B cell (primary cell): ENCODE data around the gene TSGA10. TPM values are rescaled to one million over a fixed set of nuclear protein-coding genes. Genes with fewer than 3 reads are reported as not detected.

Experiments used
- ATAC-seq: fragments of 200-7000 bp; cut with Tn5 transposase; one replicate; pipeline ENCODE4 v1.10.0; 2021; ENCODE audit warnings: low read depth, mild to moderate bottlenecking, moderate number of reproducible peaks, moderate library complexity
- CTCF ChIA-PET: fragments of 350-600 bp; sonication (Branson Sonifier 250); formaldehyde crosslinking; loops from one replicate; lab custom pipeline; 2021; ENCODE audit warnings: antibody characterized with exemption, inconsistent platforms; lab: Charles Lee
- POLR2A ChIA-PET: fragments of 350-600 bp; sonication (Branson Sonifier 250); formaldehyde crosslinking; loops from one replicate; lab custom pipeline; 2021; ENCODE audit warnings: antibody characterized with exemption; lab: Charles Lee
- DNase-seq: peaks from one replicate; pipeline ENCODE4 v3.0.0; 2013
- H2AFZ ChIP-seq: 2 replicates; pipeline ENCODE4 v1.6.1; 2012; ENCODE audit warnings: mild to moderate bottlenecking, low read depth, low read length; ENCODE audit not compliant: insufficient read depth, poor library complexity, severe bottlenecking
- H3K27ac ChIP-seq, 2 donors: 1 replicate in 1 of 2; 2 replicates in 1 of 2; pipeline ENCODE4 v1.5.1; 2012 to 2013; ENCODE audit warnings: low read length in 2 of 2, mild to moderate bottlenecking in 2 of 2, moderate library complexity in 1 of 2
- H3K27me3 ChIP-seq, 4 experiments: fragments of 200-600 bp in 1 of 4; sonication (generic) in 1 of 4; replicated peaks in 1 of 4; 1 replicate in 2 of 4; 2 replicates in 2 of 4; pipeline versions ENCODE4 v1.6.1 to v1.7.0; 2013 to 2016; ENCODE audit warnings: low read length in 3 of 4, mild to moderate bottlenecking in 2 of 4, mixed read lengths in 1 of 4, moderate library complexity in 1 of 4; ENCODE audit not compliant: insufficient read depth in 4 of 4, control insufficient read depth in 3 of 4; ENCODE audit errors: control extremely low read depth in 1 of 4
- H3K36me3 ChIP-seq, 2 experiments: replicated peaks in 1 of 2; 1 replicate in 1 of 2; 2 replicates in 1 of 2; pipeline versions ENCODE4 v1.6.1 to v1.7.1; 2013; ENCODE audit warnings: low read length in 1 of 2; ENCODE audit not compliant: insufficient read depth in 2 of 2, control insufficient read depth in 1 of 2; ENCODE audit errors: control extremely low read depth in 1 of 2, extremely low read depth in 1 of 2
- H3K4me1 ChIP-seq, 2 donors: fragments of 200-600 bp in 1 of 2; sonication (generic) in 1 of 2; 1 replicate in 1 of 2; 2 replicates in 1 of 2; pipeline versions ENCODE4 v1.5.1 to v1.6.1; 2013 to 2017; ENCODE audit warnings: low read length in 2 of 2; ENCODE audit not compliant: control insufficient read depth in 2 of 2, insufficient read depth in 2 of 2
- H3K4me2 ChIP-seq: replicated peaks from 2 replicates; pipeline ENCODE3; 2012; ENCODE audit warnings: mild to moderate bottlenecking, low read depth, low read length; ENCODE audit not compliant: poor library complexity, severe bottlenecking
- H3K4me3 ChIP-seq, 5 experiments: fragments of 200-600 bp in 1 of 5; sonication (generic) in 1 of 5; 1 replicate in 3 of 5; 2 replicates in 2 of 5; pipeline versions ENCODE4 v1.5.1 to v1.7.0; 2011 to 2016; ENCODE audit warnings: low read length in 4 of 5, mild to moderate bottlenecking in 4 of 5, low read depth in 2 of 5, control low read depth in 1 of 5, moderate library complexity in 1 of 5; ENCODE audit not compliant: insufficient read depth in 1 of 5; ENCODE audit errors: control extremely low read depth in 1 of 5, extremely low read depth in 1 of 5
- H3K79me2 ChIP-seq: fragments of 200-600 bp; sonication (generic); one replicate; pipeline ENCODE4 v1.6.0; 2016; ENCODE audit warnings: low read length; ENCODE audit not compliant: control insufficient read depth, insufficient read depth
- H3K9ac ChIP-seq: fragments of 200-600 bp; sonication (generic); 2 replicates; pipeline ENCODE4 v1.6.1; 2017; ENCODE audit warnings: mild to moderate bottlenecking, low read length, moderate library complexity
- H3K9me3 ChIP-seq, 3 donors: one replicate each; pipeline versions ENCODE4 v1.6.1 to v1.7.1; 2013; ENCODE audit warnings: low read length in 2 of 3; ENCODE audit not compliant: control insufficient read depth in 2 of 3, insufficient read depth in 1 of 3; ENCODE audit errors: control extremely low read depth in 1 of 3
- H4K20me1 ChIP-seq: 2 replicates; pipeline ENCODE4 v1.6.0; 2012; ENCODE audit warnings: mild to moderate bottlenecking, low read length; ENCODE audit not compliant: insufficient read depth, control insufficient read depth, poor library complexity, severe bottlenecking
- H3K27ac Mint-ChIP-seq: one replicate; pipeline ENCODE4 v1.8.0; 2021; ENCODE audit warnings: mixed read lengths
- H3K27me3 Mint-ChIP-seq: one replicate; pipeline ENCODE4 v1.8.0; 2021; ENCODE audit warnings: mixed read lengths
- H3K4me1 Mint-ChIP-seq: one replicate; pipeline ENCODE4 v1.8.0; 2021; ENCODE audit warnings: mixed read lengths
- H3K4me3 Mint-ChIP-seq: one replicate; pipeline ENCODE4 v1.8.0; 2021; ENCODE audit warnings: mixed read lengths
- H3K9me3 Mint-ChIP-seq: one replicate; pipeline ENCODE4 v1.8.0; 2022; ENCODE audit warnings: mixed read lengths; ENCODE audit not compliant: insufficient read depth
- CTCF ChIP-seq: fragments of 200-600 bp; IDR thresholded peaks from one replicate; pipeline ENCODE4 v1.8.0; 2022; ENCODE audit warnings: antibody characterized with exemption, mild to moderate bottlenecking
- EZH2 ChIP-seq: IDR thresholded peaks from 2 replicates; pipeline ENCODE4 v1.6.1; 2012; ENCODE audit warnings: borderline replicate concordance, low read depth, mild to moderate bottlenecking, moderate library complexity, low read length; ENCODE audit not compliant: insufficient read depth, poor library complexity, severe bottlenecking
- WGBS: methylation state at CpG from one replicate; pipeline ENCODE4 v1.1.5; 2013; ENCODE audit warnings: missing lambda C conversion rate; ENCODE audit not compliant: insufficient coverage; 5-methylcytosine and 5-hydroxymethylcytosine counted together
- intact Hi-C: fragments of 100-400 bp; cut with micrococcal nuclease; formaldehyde crosslinking; loops from one replicate; pipeline ENCODE4 v1.10.0; 2022
- polyA plus RNA-seq: library from polyadenylated mRNA; depleted of rRNA; stranded (reverse); fragments of >200 nt; gene quantifications from 2 replicates; pipeline ENCODE4 v1.2.3, GENCODE V29; 2012
- total RNA-seq, 2 donors: library from RNA; stranded (reverse); fragments of 120-200 nt in 1 of 2; gene quantifications; 1 replicate in 1 of 2; 2 replicates in 1 of 2; pipeline versions ENCODE4 v1.2.3 to v1.2.4, GENCODE V29; 2013 to 2022

The TSGA10 gene
- total and polyA plus RNA-seq, 2 donors (not counting 1 experiment from before 2014, with no cell fraction given): 4.6 to 39.6 TPM

- H3K4me1 Mint-ChIP-seq: peaks cover 47% of the 10 kb centered on the region
- intact Hi-C loops: loop anchor here (10.0 kb wide), 1 partner anchor 1086 kb away; no protein-coding TSS in a partner anchor
- Histone ChIP-seq H4K20me1 (no peaks in the 10 kb centered on the region), H3K27ac (peak overlapping the region in 1 of 2 donors; percentile 20), H3K9ac (no peak overlapping the region), H3K9me3 (no peaks in the 10 kb centered on the region), H2AFZ (no peak overlapping the region), H3K4me2 (no peak overlapping the region), H3K4me1 (peaks cover 27 to 29% of the 10 kb centered on the region in 2 donors), H3K79me2 (peaks cover 28% of the 10 kb centered on the region), H3K4me3 (no peak overlapping the region), H3K27me3 (no peaks in the 10 kb centered on the region), H3K36me3 (peaks cover 8 to 9% of the 10 kb centered on the region in 2 experiments)
- no peak for ATAC-seq
- no peak for DNase-seq
- no peaks in the 10 kb centered on the region for H3K9me3 Mint-ChIP-seq
- peak overlapping the region; percentile 28 for H3K27ac Mint-ChIP-seq
- no peak for TF ChIP-seq CTCF
- TF ChIP-seq EZH2: no peak
- no peaks in the 10 kb centered on the region for H3K27me3 Mint-ChIP-seq
- ChIA-PET POLR2A (no interaction called here), CTCF (interaction anchor here (1.1 to 4.8 kb wide), 3 partner anchors 9 to 73 kb away, joined by 4 to 24 read pairs (median 5); partner anchors contain the start of gene C2orf15)
- H3K4me3 Mint-ChIP-seq: no peak overlapping the region
- WGBS: no CpG with 5 or more reads among the region's 5 CpGs
Measured at GRCh38 chr2:99158599-99158998, 3.9 kb upstream of the TSGA10 start.

GRCh38 chr2:99156891-99157290 lies 2.1 kb upstream of the TSGA10 start:
- ATAC-seq (peak; percentile 19), DNase-seq (peak; percentile 74)
- Mint-ChIP-seq H3K27ac (peak overlapping the region; percentile 85), H3K4me3 (no peak overlapping the region), H3K4me1 (peaks cover 47% of the 10 kb centered on the region), H3K27me3 (no peaks in the 10 kb centered on the region), H3K9me3 (no peaks in the 10 kb centered on the region)
- H3K4me1 ChIP-seq: peaks cover 27 to 29% of the 10 kb centered on the region in 2 donors
- TF ChIP-seq CTCF (no peak), EZH2 (no peak)
- H3K9me3 ChIP-seq: no peaks in the 10 kb centered on the region
- H3K27me3 ChIP-seq: no peaks in the 10 kb centered on the region
- no peak overlapping the region for H2AFZ ChIP-seq
- no peak overlapping the region for H3K9ac ChIP-seq
- POLR2A ChIA-PET: interaction anchor here (3.8 kb wide), 1 partner anchor 16 kb away, joined by 31 read pairs; the partner anchor contains the start of gene C2orf15
- H3K27ac ChIP-seq: peak overlapping the region; percentile 50 to 53
- no peak overlapping the region for H3K4me3 ChIP-seq
- no peaks in the 10 kb centered on the region for H4K20me1 ChIP-seq
- intact Hi-C loops: loop anchor here (10.0 kb wide), 1 partner anchor 1088 kb away; no protein-coding TSS in a partner anchor
- CTCF ChIA-PET: interaction anchor here (1.2 to 4.8 kb wide), 6 partner anchors 16 to 700 kb away, joined by 3 to 24 read pairs (median 6); partner anchors contain the start of genes C2orf15, EIF5B, MITD1 and TXNDC9
- WGBS: 0% methylated on average over 1 of the region's 1 CpG
- peaks cover 4 to 7% of the 10 kb centered on the region in 2 experiments for H3K36me3 ChIP-seq
- peak overlapping the region; percentile 23 for H3K4me2 ChIP-seq
- H3K79me2 ChIP-seq: peaks cover 28% of the 10 kb centered on the region
